Keratinocyte (primary cell): ENCODE data around the gene HRCT1. TPM values are rescaled to one million over a fixed set of nuclear protein-coding genes. Genes with fewer than 3 reads are reported as not detected.

Experiments
- DNase-seq: peaks from one replicate; pipeline ENCODE4 v3.0.0-alpha.2; 2011; ENCODE audit warnings: low read depth, missing footprints, low spot score
- FAIRE-seq: peaks from 2 replicates; lab custom pipeline; 2011; peaks lifted over from hg19 to GRCh38; lab: Jason Lieb, UNC
- H2AFZ ChIP-seq: 2 replicates; pipeline ENCODE4 v1.6.0; 2012; ENCODE audit warnings: low read length, control low read depth, inconsistent platforms; ENCODE audit not compliant: control insufficient read depth
- H3K27ac ChIP-seq: 2 replicates; pipeline ENCODE4 v1.5.1; 2011; ENCODE audit warnings: low read length; ENCODE audit not compliant: control insufficient read depth, insufficient read depth
- H3K27me3 ChIP-seq: 3 replicates; pipeline ENCODE4 v1.6.0; 2011; ENCODE audit warnings: low read length; ENCODE audit not compliant: control insufficient read depth, insufficient read depth; ENCODE audit errors: extremely low read depth
- H3K36me3 ChIP-seq, 2 experiments: 2 replicates in 1 of 2; 3 replicates in 1 of 2; pipeline ENCODE4 v1.5.1; 2011; ENCODE audit warnings: low read length in 2 of 2, mild to moderate bottlenecking in 1 of 2; ENCODE audit not compliant: control insufficient read depth in 2 of 2, insufficient read depth in 2 of 2; ENCODE audit errors: extremely low read depth in 1 of 2
- H3K4me1 ChIP-seq: 3 replicates; pipeline ENCODE4 v1.5.1; 2011; ENCODE audit warnings: low read length; ENCODE audit not compliant: control insufficient read depth, insufficient read depth; ENCODE audit errors: extremely low read depth
- H3K4me2 ChIP-seq: 3 replicates; pipeline ENCODE4 v1.6.0; 2011; ENCODE audit warnings: low read depth, low read length; ENCODE audit not compliant: control insufficient read depth, insufficient read depth; ENCODE audit errors: extremely low read depth
- H3K4me3 ChIP-seq, 3 experiments: fragments of 200-600 bp in 1 of 3; sonication (generic) in 1 of 3; 2 replicates in 2 of 3; 3 replicates in 1 of 3; pipeline ENCODE4 v1.5.1; 2011 to 2016; ENCODE audit warnings: low read length in 3 of 3, mild to moderate bottlenecking in 3 of 3, control low read depth in 2 of 3, inconsistent platforms in 1 of 3, low read depth in 1 of 3, mixed read lengths in 1 of 3, mixed run types in 1 of 3, moderate library complexity in 1 of 3; ENCODE audit not compliant: control insufficient read depth in 2 of 3, insufficient read depth in 2 of 3; ENCODE audit errors: extremely low read depth in 1 of 3
- H3K79me2 ChIP-seq: 2 replicates; pipeline ENCODE4 v1.6.0; 2012; ENCODE audit warnings: low read length; ENCODE audit not compliant: control insufficient read depth, insufficient read depth
- H3K9ac ChIP-seq: 3 replicates; pipeline ENCODE4 v1.6.0; 2011; ENCODE audit warnings: low read length; ENCODE audit not compliant: control insufficient read depth, insufficient read depth; ENCODE audit errors: extremely low read depth
- H3K9me1 ChIP-seq: 3 replicates; pipeline ENCODE4 v1.6.0; 2011; ENCODE audit warnings: low read length; ENCODE audit not compliant: control insufficient read depth, insufficient read depth; ENCODE audit errors: extremely low read depth
- H3K9me3 ChIP-seq: 2 replicates; pipeline ENCODE4 v1.5.1; 2012; ENCODE audit warnings: low read depth, low read length; ENCODE audit not compliant: control insufficient read depth
- H4K20me1 ChIP-seq: 3 replicates; pipeline ENCODE4 v1.6.0; 2011; ENCODE audit warnings: low read length; ENCODE audit not compliant: control insufficient read depth, insufficient read depth; ENCODE audit errors: extremely low read depth
- CTCF ChIP-seq, 3 experiments: IDR thresholded peaks in 1 of 3; conservative IDR thresholded peaks in 1 of 3; optimal IDR thresholded peaks in 1 of 3; 2 replicates in 2 of 3; 3 replicates in 1 of 3; pipeline versions ENCODE3 to v1.5.1; 2011; ENCODE audit warnings: low read length in 3 of 3, mild to moderate bottlenecking in 3 of 3, moderate library complexity in 2 of 3, control low read depth in 1 of 3, inconsistent platforms in 1 of 3; ENCODE audit not compliant: insufficient read depth in 2 of 3; ENCODE audit errors: extremely low read depth in 1 of 3
- EZH2 ChIP-seq: IDR thresholded peaks from one replicate; pipeline ENCODE4 v1.6.1; 2012; ENCODE audit warnings: inconsistent platforms, mild to moderate bottlenecking, low read length, moderate library complexity
- dilution Hi-C: fragments of 300-500 bp; cut with MboI; formaldehyde crosslinking; loops from one replicate; pipeline ENCODE4 v1.7.0; 2020; ENCODE audit warnings: low sequenced_read_pairs; ENCODE audit not compliant: extremely low pct_ligation_motif_present
- polyA plus RNA-seq, 5 experiments: library from polyadenylated mRNA; depleted of rRNA in 3 of 5; stranded (reverse) in 3 of 5; stranded (forward) in 1 of 5; unstranded in 1 of 5; fragments of >200 nt; gene quantifications; 1 replicate in 1 of 5; 2 replicates in 3 of 5; 3 replicates in 1 of 5; pipeline versions ENCODE4 v1.2.1 to v1.2.3, GENCODE V29; 2011 to 2012; ENCODE audit warnings: missing spikeins in 2 of 5, low read depth in 1 of 5, low replicate concordance in 1 of 5

Gene HRCT1
- polyA plus RNA-seq, 1 donor (not counting 4 experiments of a cell fraction or from before 2014, with no cell fraction given), result not detected

GRCh38 chr9:35908504-35909125 is 2.6 kb downstream of the HRCT1 start:
- dilution Hi-C loops, result no loop called here
- H3K4me3 ChIP-seq, result no peak overlapping the region

DNA sequence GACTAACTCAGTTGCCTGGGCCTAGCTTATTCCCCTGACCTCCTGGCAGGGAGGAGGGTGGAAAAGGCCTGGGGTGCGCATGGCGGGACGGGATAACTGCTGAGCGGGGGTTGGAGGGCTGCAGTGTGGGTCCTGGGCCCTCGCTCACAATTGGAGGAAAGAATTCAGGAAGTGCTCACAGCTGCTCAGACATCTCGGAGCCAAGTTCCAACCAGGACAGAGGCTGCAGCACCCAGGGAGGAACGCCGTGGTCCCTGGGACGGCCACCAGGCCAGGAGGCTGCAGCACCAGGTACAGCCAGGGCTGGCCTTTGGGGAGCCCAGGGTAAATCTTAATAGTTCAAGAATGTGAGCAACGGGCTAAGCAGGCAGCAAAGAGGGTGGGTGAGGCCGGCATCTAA is 3.3 kb downstream of the HRCT1 start, which contains the start of gene SPAAR:
TSS of gene SPAAR (plus strand) at position 217 of the 400 bp plus-strand sequence. CDS start 974 bp downstream, outside the sequence.
- Histone ChIP-seq H3K79me2 (no peaks in the 10 kb centered on the region), H4K20me1 (no peaks in the 10 kb centered on the region), H3K9me3 (no peaks in the 10 kb centered on the region), H3K4me3 (no peak within 1 kb of the TSS), H3K9ac (no peak within 1 kb of the TSS), H3K4me2 (peak within 1 kb of the TSS; percentile 54), H3K27ac (no peak within 1 kb of the TSS), H3K36me3 (no peaks in the 10 kb centered on the region), H3K9me1 (no peaks in the 10 kb centered on the region), H2AFZ (peak within 1 kb of the TSS; percentile 14), H3K27me3 (no peaks in the 10 kb centered on the region), H3K4me1 (peaks cover 38% of the 10 kb centered on the region)
- dilution Hi-C loops, result no loop called here
- no peak for TF ChIP-seq EZH2
- no peak for TF ChIP-seq CTCF (optimal IDR thresholded peaks at IDR 0.05 in 1 of 3, IDR thresholded peaks at IDR 0.05 in 1 of 3, conservative IDR thresholded peaks at IDR 0.05 in 1 of 3; ENCODE audit: extremely low read depth in 1 of 3, insufficient read depth in 2 of 3, low read length in 3 of 3)
- no peak for DNase-seq
- no peak for FAIRE-seq

More at GRCh38 chr9:35908504-35909125, 2.6 kb downstream of the HRCT1 start:
- Histone ChIP-seq H3K9me3 (no peaks in the 10 kb centered on the region), H3K27me3 (no peaks in the 10 kb centered on the region), H3K4me2 (peak overlapping the region; percentile 54), H3K27ac (no peak overlapping the region), H3K79me2 (no peaks in the 10 kb centered on the region), H2AFZ (peak overlapping the region; percentile 14), H3K36me3 (no peaks in the 10 kb centered on the region), H3K4me1 (peaks cover 36% of the 10 kb centered on the region), H3K9ac (no peak overlapping the region), H3K9me1 (no peaks in the 10 kb centered on the region), H4K20me1 (no peaks in the 10 kb centered on the region)
- FAIRE-seq (no peak), DNase-seq (no peak)
- TF ChIP-seq CTCF (optimal IDR thresholded peaks at IDR 0.05 in 1 of 3, IDR thresholded peaks at IDR 0.05 in 1 of 3, conservative IDR thresholded peaks at IDR 0.05 in 1 of 3; ENCODE audit: extremely low read depth in 1 of 3, insufficient read depth in 2 of 3, low read length in 3 of 3) (no peak), EZH2 (no peak)
